Subcutaneous adipose tissue (tissue), 4 donors: ENCODE measurements around the gene CUL7. TPM values are rescaled to one million over a fixed set of nuclear protein-coding genes. Genes with fewer than 3 reads are reported as not detected.

Source experiments
- CTCF ChIP-seq: fragments of 450-650 bp; IDR thresholded peaks from one replicate; pipeline ENCODE4 v1.5.1; 2016; ENCODE audit warnings: low read depth, mild to moderate bottlenecking, control low read depth, antibody characterized with exemption, moderate library complexity
- total RNA-seq, 4 donors: library from RNA; depleted of rRNA; stranded (reverse); fragments of >200 nt; gene quantifications; one replicate each; pipeline ENCODE4 v1.1.0, GENCODE V29; 2016

CUL7 gene
- total RNA-seq, 4 donors from 2014 or later: 7.2 to 25.6 (median 14.5) TPM

- TF ChIP-seq CTCF: no peak
Measured at GRCh38 chr6:43038727-43039126, 14.9 kb downstream of the CUL7 start.

GRCh38 chr6:43037706-43038105, 15.9 kb downstream of the CUL7 start:
- no peak for TF ChIP-seq CTCF

GRCh38 chr6:43037197-43037596, 16.5 kb downstream of the CUL7 start:
- TF ChIP-seq CTCF: no peak

GRCh38 chr6:43036712-43037111, 16.9 kb downstream of the CUL7 start:
- no peak for TF ChIP-seq CTCF

- TF ChIP-seq CTCF: no peak
Measured at GRCh38 chr6:43035495-43036194, 18.0 kb downstream of the CUL7 start.

GRCh38 chr6:43034190-43034525, 19.5 kb downstream of the CUL7 start:
- TF ChIP-seq CTCF: no peak

GRCh38 chr6:43033496-43034189, 20.0 kb downstream of the CUL7 start:
- no peak for TF ChIP-seq CTCF
